ENCODE data around the gene SDHAF3.

The SDHAF3 gene

GRCh38 chr7:97088364-97088763 lies 29.1 kb upstream of the SDHAF3 start:
- TF ChIP-seq, protein P1, sequence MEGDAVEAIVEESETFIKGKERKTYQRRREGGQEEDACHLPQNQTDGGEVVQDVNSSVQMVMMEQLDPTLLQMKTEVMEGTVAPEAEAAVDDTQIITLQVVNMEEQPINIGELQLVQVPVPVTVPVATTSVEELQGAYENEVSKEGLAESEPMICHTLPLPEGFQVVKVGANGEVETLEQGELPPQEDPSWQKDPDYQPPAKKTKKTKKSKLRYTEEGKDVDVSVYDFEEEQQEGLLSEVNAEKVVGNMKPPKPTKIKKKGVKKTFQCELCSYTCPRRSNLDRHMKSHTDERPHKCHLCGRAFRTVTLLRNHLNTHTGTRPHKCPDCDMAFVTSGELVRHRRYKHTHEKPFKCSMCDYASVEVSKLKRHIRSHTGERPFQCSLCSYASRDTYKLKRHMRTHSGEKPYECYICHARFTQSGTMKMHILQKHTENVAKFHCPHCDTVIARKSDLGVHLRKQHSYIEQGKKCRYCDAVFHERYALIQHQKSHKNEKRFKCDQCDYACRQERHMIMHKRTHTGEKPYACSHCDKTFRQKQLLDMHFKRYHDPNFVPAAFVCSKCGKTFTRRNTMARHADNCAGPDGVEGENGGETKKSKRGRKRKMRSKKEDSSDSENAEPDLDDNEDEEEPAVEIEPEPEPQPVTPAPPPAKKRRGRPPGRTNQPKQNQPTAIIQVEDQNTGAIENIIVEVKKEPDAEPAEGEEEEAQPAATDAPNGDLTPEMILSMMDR (IDR thresholded peaks at IDR 0.05; ENCODE audit: control extremely low read depth, extremely low read depth, low read depth, missing control alignments) = no peak
- no peak for DNase-seq (ENCODE audit: extremely low spot score)
- CTCF ChIA-PET = interaction anchor here (1.4 kb wide), 1 partner anchor 16 kb away, joined by 5 read pairs; no protein-coding TSS in a partner anchor
- POLR2A ChIA-PET = no interaction called here

- POLR2A ChIA-PET = no interaction called here
- TF ChIP-seq, protein P1 (IDR thresholded peaks at IDR 0.05; ENCODE audit: control extremely low read depth, extremely low read depth, low read depth, missing control alignments) = no peak
- CTCF ChIA-PET = no interaction called here
- DNase-seq (ENCODE audit: extremely low spot score) = no peak
Measured at GRCh38 chr7:97089771-97090170, 27.7 kb upstream of the SDHAF3 start.

GRCh38 chr7:97090761-97091353 lies 26.6 kb upstream of the SDHAF3 start:
- no peak for DNase-seq (ENCODE audit: extremely low spot score)
- POLR2A ChIA-PET = no interaction called here
- CTCF ChIA-PET = interaction anchor here (1.3 to 1.9 kb wide), 3 partner anchors 9 to 25 kb away, joined by 3 to 9 read pairs (median 3); no protein-coding TSS in a partner anchor
- TF ChIP-seq, protein P1 (IDR thresholded peaks at IDR 0.05; ENCODE audit: control extremely low read depth, extremely low read depth, low read depth, missing control alignments) = no peak

GRCh38 chr7:97094284-97094930 lies 23.1 kb upstream of the SDHAF3 start:
- ChIA-PET POLR2A (no interaction called here), CTCF (interaction anchor here (0.6 to 1.5 kb wide), 4 partner anchors 10 to 85 kb away, joined by 3 to 6 read pairs (median 3); no protein-coding TSS in a partner anchor)
- TF ChIP-seq, protein P1 (IDR thresholded peaks at IDR 0.05; ENCODE audit: control extremely low read depth, extremely low read depth, low read depth, missing control alignments) = no peak
- DNase-seq (ENCODE audit: extremely low spot score) = no peak

- POLR2A ChIA-PET = no interaction called here
- no peak for DNase-seq (ENCODE audit: extremely low spot score)
- TF ChIP-seq, protein P1 (IDR thresholded peaks at IDR 0.05; ENCODE audit: control extremely low read depth, extremely low read depth, low read depth, missing control alignments) = no peak
- CTCF ChIA-PET = interaction anchor here (1.1 to 1.6 kb wide), 2 partner anchors 9 to 31 kb away, joined by 3 to 8 read pairs; no protein-coding TSS in a partner anchor
Measured at GRCh38 chr7:97096037-97096436, 21.5 kb upstream of the SDHAF3 start.

- ChIA-PET POLR2A (no interaction called here), CTCF (interaction anchor here (1.1 to 1.6 kb wide), 2 partner anchors 8 to 32 kb away, joined by 3 to 8 read pairs; no protein-coding TSS in a partner anchor)
- no peak for DNase-seq (ENCODE audit: extremely low spot score)
- TF ChIP-seq, protein P1 (IDR thresholded peaks at IDR 0.05; ENCODE audit: control extremely low read depth, extremely low read depth, low read depth, missing control alignments) = no peak
Measured at GRCh38 chr7:97096661-97097060, 20.8 kb upstream of the SDHAF3 start.

Data from GM10248 (cell line).